Endothelial cell of umbilical vein (primary cell): ENCODE measurements around the gene GCGR. TPM values are rescaled to one million over a fixed set of nuclear protein-coding genes. Genes with fewer than 3 reads are reported as not detected.

Experiments
- BruUV-seq: library from RNA; stranded (reverse); fragments of 400-500 nt; replicated peaks from 2 replicates; lab custom pipeline; 2021; lab: Mats Ljungman, UMichigan
- CTCF ChIA-PET: fragments of 300-600, 350-600 bp; sonication (Branson Sonifier 250); formaldehyde crosslinking; loops from one replicate; lab custom pipeline; 2021; ENCODE audit warnings: antibody characterized with exemption, inconsistent platforms; lab: Charles Lee
- POLR2A ChIA-PET: fragments of 300-600, 350-600 bp; sonication (Branson Sonifier 250); formaldehyde crosslinking; loops from one replicate; lab custom pipeline; 2021; ENCODE audit warnings: antibody characterized with exemption, inconsistent platforms; lab: Charles Lee
- DNase-seq: peaks from one replicate; pipeline ENCODE4 v3.0.0-alpha.2; 2011; ENCODE audit warnings: low read depth, low spot score
- FAIRE-seq: peaks from 2 replicates; lab custom pipeline; 2011; peaks lifted over from hg19 to GRCh38; lab: Jason Lieb, UNC
- H2AFZ ChIP-seq: 2 replicates; pipeline ENCODE4 v1.6.0; 2012; ENCODE audit warnings: low read depth, low read length, control low read depth, inconsistent platforms
- H3K27ac ChIP-seq: 2 replicates; pipeline ENCODE4 v1.5.1; 2011; ENCODE audit warnings: low read depth, mild to moderate bottlenecking, control low read depth, low read length, moderate library complexity; ENCODE audit not compliant: insufficient read depth
- H3K27me3 ChIP-seq, 2 experiments: 2 replicates each; pipeline versions ENCODE4 v1.6.0 to v1.6.1; 2011; ENCODE audit warnings: low read length in 2 of 2, mixed read lengths in 1 of 2; ENCODE audit not compliant: control insufficient read depth in 2 of 2, insufficient read depth in 2 of 2
- H3K36me3 ChIP-seq, 2 experiments: 2 replicates in 1 of 2; 3 replicates in 1 of 2; pipeline ENCODE4 v1.5.1; 2011; ENCODE audit warnings: low read length in 2 of 2, mild to moderate bottlenecking in 1 of 2, moderate library complexity in 1 of 2; ENCODE audit not compliant: control insufficient read depth in 2 of 2, insufficient read depth in 2 of 2; ENCODE audit errors: extremely low read depth in 1 of 2
- H3K4me1 ChIP-seq: 3 replicates; pipeline ENCODE4 v1.5.1; 2011; ENCODE audit warnings: mild to moderate bottlenecking, low read length; ENCODE audit not compliant: control insufficient read depth, insufficient read depth; ENCODE audit errors: extremely low read depth
- H3K4me2 ChIP-seq: 2 replicates; pipeline ENCODE4 v1.6.1; 2011; ENCODE audit warnings: low read length, control low read depth, mixed read lengths; ENCODE audit not compliant: insufficient read depth
- H3K4me3 ChIP-seq, 3 experiments: fragments of 200-600 bp in 1 of 3; sonication (generic), shearing (Covaris generic) in 1 of 3; replicated peaks in 1 of 3; 2 replicates each; pipeline ENCODE4 v1.5.1; 2011 to 2016; ENCODE audit warnings: control low read depth in 3 of 3, low read length in 3 of 3, mild to moderate bottlenecking in 2 of 3, inconsistent platforms in 1 of 3, low read depth in 1 of 3, moderate library complexity in 1 of 3; ENCODE audit not compliant: insufficient read depth in 1 of 3
- H3K79me2 ChIP-seq: 2 replicates; pipeline ENCODE4 v1.6.0; 2012; ENCODE audit warnings: low read length, inconsistent platforms; ENCODE audit not compliant: control insufficient read depth, insufficient read depth
- H3K9ac ChIP-seq: replicated peaks from 2 replicates; pipeline ENCODE3; 2011; ENCODE audit warnings: low read length, control low read depth; ENCODE audit not compliant: insufficient read depth; ENCODE audit errors: extremely low read depth
- H3K9me1 ChIP-seq: replicated peaks from 3 replicates; pipeline ENCODE4 v1.6.0; 2011; ENCODE audit warnings: mild to moderate bottlenecking, low read length; ENCODE audit not compliant: control insufficient read depth, insufficient read depth; ENCODE audit errors: extremely low read depth
- H3K9me3 ChIP-seq: replicated peaks from 2 replicates; pipeline ENCODE4 v1.5.1; 2012; ENCODE audit warnings: low read length, inconsistent platforms; ENCODE audit not compliant: control insufficient read depth, insufficient read depth
- H4K20me1 ChIP-seq: replicated peaks from 2 replicates; pipeline ENCODE3; 2011; ENCODE audit warnings: mild to moderate bottlenecking, low read length; ENCODE audit not compliant: control insufficient read depth, insufficient read depth; ENCODE audit errors: extremely low read depth
- CTCF ChIP-seq, 2 donors: IDR thresholded peaks; 1 replicate in 1 of 2; 2 replicates in 1 of 2; pipeline ENCODE4 v1.5.1; 2011; ENCODE audit warnings: low read length in 2 of 2, mild to moderate bottlenecking in 2 of 2, moderate library complexity in 2 of 2, control low read depth in 1 of 2, inconsistent platforms in 1 of 2, low read depth in 1 of 2; ENCODE audit not compliant: insufficient read depth in 1 of 2; ENCODE audit errors: extremely low read depth in 1 of 2
- FOS ChIP-seq: IDR thresholded peaks from 2 replicates; pipeline ENCODE4 v1.6.1; 2011; ENCODE audit warnings: mild to moderate bottlenecking, low read length, moderate library complexity, borderline replicate concordance; ENCODE audit not compliant: insufficient read depth
- GATA2 ChIP-seq: IDR thresholded peaks from 2 replicates; pipeline ENCODE4 v1.7.0; 2011; ENCODE audit warnings: low read depth, mild to moderate bottlenecking, moderate library complexity, mixed read lengths, low read length; ENCODE audit not compliant: insufficient read length, insufficient read depth
- MAX ChIP-seq: IDR thresholded peaks from 2 replicates; pipeline ENCODE4 v1.6.1; 2011; ENCODE audit not compliant: insufficient read depth, insufficient read length
- MYC ChIP-seq: IDR thresholded peaks from one replicate; pipeline ENCODE4 v1.6.1; 2011; ENCODE audit warnings: mild to moderate bottlenecking, low read depth, low read length
- POLR2A ChIP-seq: IDR thresholded peaks from 2 replicates; pipeline ENCODE4 v1.6.1; 2012; ENCODE audit warnings: low read depth, mild to moderate bottlenecking, control low read depth, low read length
- dilution Hi-C: fragments of 300-500 bp; cut with MboI; formaldehyde crosslinking; loops from one replicate; pipeline ENCODE4 v1.15.0; 2019; ENCODE audit warnings: low sequenced_read_pairs; ENCODE audit not compliant: extremely low pct_ligation_motif_present
- intact Hi-C: fragments of 100-400 bp; cut with micrococcal nuclease; formaldehyde crosslinking; loops from one replicate; pipeline ENCODE4 v1.10.0; 2022
- polyA plus RNA-seq, 4 experiments: library from polyadenylated mRNA; depleted of rRNA in 3 of 4; stranded (reverse) in 3 of 4; unstranded in 1 of 4; fragments of >200 nt; gene quantifications; 2 replicates each; pipeline versions ENCODE4 v1.2.1 to v1.2.3, GENCODE V29; 2011 to 2012; ENCODE audit warnings: missing spikeins in 1 of 4
- total RNA-seq: library from RNA; stranded (reverse); gene quantifications from 2 replicates; pipeline ENCODE4 v1.2.3, GENCODE V29; 2021

The GCGR gene
- total and polyA plus RNA-seq, 2 donors (not counting 3 experiments of a cell fraction or from before 2014, with no cell fraction given), result not detected

- POLR2A ChIA-PET, result no interaction called here
- intact Hi-C loops, result no loop called here
- H4K20me1 ChIP-seq, result no peaks in the 10 kb centered on the region
- no peak for DNase-seq
- H3K27me3 ChIP-seq, result no peaks in the 10 kb centered on the region
- H2AFZ ChIP-seq, result no peak overlapping the region
- no peaks in the 10 kb centered on the region for H3K4me1 ChIP-seq
- dilution Hi-C loops, result no loop called here
- no peak overlapping the region for H3K4me3 ChIP-seq
- CTCF ChIA-PET, result no interaction called here
- H3K9me3 ChIP-seq, result no peaks in the 10 kb centered on the region
- no peaks in the 10 kb centered on the region for H3K79me2 ChIP-seq
- H3K27ac ChIP-seq, result no peak overlapping the region
- TF ChIP-seq CTCF (IDR thresholded peaks at IDR 0.05; ENCODE audit: extremely low read depth in 1 of 2, insufficient read depth in 1 of 2, low read depth in 1 of 2, low read length in 2 of 2), result no peak
- TF ChIP-seq MYC, result no peak
- no peak for TF ChIP-seq POLR2A
- no peak for TF ChIP-seq MAX
- TF ChIP-seq GATA2, result no peak
- TF ChIP-seq FOS, result no peak
- peaks cover 0 to 8% of the 10 kb centered on the region in 2 experiments for H3K36me3 ChIP-seq
- BruUV-seq, result no TSS peak
- H3K9me1 ChIP-seq, result no peaks in the 10 kb centered on the region
- H3K9ac ChIP-seq, result no peak overlapping the region
- FAIRE-seq, result no peak
- no peak overlapping the region for H3K4me2 ChIP-seq
Observed at GRCh38 chr17:81823820-81824550, 20.0 kb downstream of the GCGR start.
